GM12878 (cell line): ENCODE measurements around the gene ATN1. TPM values are rescaled to one million over a fixed set of nuclear protein-coding genes. Genes with fewer than 3 reads are reported as not detected.

Experiments used
- BRCA1 ChIP-seq: IDR thresholded peaks from 2 replicates; pipeline ENCODE4 v1.6.1; 2011; ENCODE audit warnings: low read depth, low read length, improper control_type of control experiment
- CHD2 ChIP-seq: IDR thresholded peaks from 2 replicates; pipeline ENCODE4 v1.6.1; 2011; ENCODE audit warnings: low read depth, low read length, improper control_type of control experiment, borderline replicate concordance
- CREB1 ChIP-seq: IDR thresholded peaks from 2 replicates; pipeline ENCODE4 v1.6.1; 2012; ENCODE audit warnings: low read depth, mild to moderate bottlenecking, inconsistent platforms
- CREM ChIP-seq: IDR thresholded peaks from 2 replicates; pipeline ENCODE4 v1.6.1; 2014; ENCODE audit warnings: antibody characterized with exemption, low read depth
- EP300 ChIP-seq, 2 experiments: fragments of 150-350 bp in 1 of 2; IDR thresholded peaks; 2 replicates each; pipeline ENCODE4 v1.6.1; 2011 to 2012; ENCODE audit warnings: low read depth in 2 of 2, low read length in 2 of 2, borderline replicate concordance in 1 of 2, improper control_type of control experiment in 1 of 2, inconsistent platforms in 1 of 2; ENCODE audit not compliant: control insufficient read depth in 1 of 2
- FOXM1 ChIP-seq: IDR thresholded peaks from 2 replicates; pipeline ENCODE4 v1.6.1; 2012; ENCODE audit warnings: low read depth, mild to moderate bottlenecking, inconsistent platforms, low read length, moderate library complexity
- GABPA ChIP-seq: IDR thresholded peaks from 2 replicates; pipeline ENCODE4 v1.6.1; 2014; ENCODE audit warnings: antibody characterized with exemption, low read depth, mild to moderate bottlenecking, inconsistent platforms
- HCFC1 ChIP-seq: fragments of 150-350 bp; IDR thresholded peaks from 2 replicates; pipeline ENCODE4 v1.6.1; 2014; ENCODE audit warnings: low read length
- IKZF2 ChIP-seq, 2 experiments: fragments of 450-650 bp; IDR thresholded peaks; 2 replicates each; pipeline ENCODE4 v1.6.1; 2017; ENCODE audit warnings: mild to moderate bottlenecking in 2 of 2, moderate library complexity in 2 of 2
- JUNB ChIP-seq: IDR thresholded peaks from 2 replicates; pipeline ENCODE4 v1.6.1; 2016; ENCODE audit warnings: antibody characterized with exemption, mild to moderate bottlenecking
- NR2F1 ChIP-seq: fragments of 450-650 bp; conservative IDR thresholded peaks from 2 replicates; pipeline ENCODE4 v1.6.1; 2017; ENCODE audit warnings: mild to moderate bottlenecking
- RCOR1 ChIP-seq: conservative IDR thresholded peaks from 2 replicates; pipeline ENCODE4 v1.6.1; 2012; ENCODE audit warnings: low read depth, low read length, improper control_type of control experiment
- SIX5 ChIP-seq: IDR thresholded peaks from 2 replicates; pipeline ENCODE4 v1.6.1; 2011; ENCODE audit warnings: mild to moderate bottlenecking, low read depth, low read length, moderate library complexity; ENCODE audit not compliant: severe bottlenecking
- SREBF1 ChIP-seq: IDR thresholded peaks from 2 replicates; pipeline ENCODE4 v1.6.1; 2012; ENCODE audit warnings: mild to moderate bottlenecking, low read length
- WRNIP1 ChIP-seq: IDR thresholded peaks from 2 replicates; pipeline ENCODE4 v1.6.1; 2011; ENCODE audit warnings: low read depth, low read length, improper control_type of control experiment, borderline replicate concordance
- ZNF207 ChIP-seq: fragments of 450-650 bp; IDR thresholded peaks from 2 replicates; pipeline ENCODE4 v1.6.1; 2014; ENCODE audit warnings: antibody characterized with exemption, mild to moderate bottlenecking, borderline replicate concordance
- ZNF24 ChIP-seq: fragments of 450-650 bp; IDR thresholded peaks from 2 replicates; pipeline ENCODE4 v1.6.1; 2017; ENCODE audit warnings: antibody characterized with exemption, mild to moderate bottlenecking
- polyA plus RNA-seq, 11 experiments: library from polyadenylated mRNA; depleted of rRNA in 4 of 11; unstranded in 6 of 11; stranded (reverse) in 5 of 11; fragments of >200 nt; fragmentation: Nextera tagmentation in 4 of 11; fragmentation: Illumina TruSeq in 1 of 11; extraction: Ambion mirVana in 4 of 11; extraction: Trizol in 1 of 11; gene quantifications; 1 replicate in 1 of 11; 2 replicates in 10 of 11; pipeline versions ENCODE4 v1.2.1 to v1.2.3, GENCODE V29; 2011 to 2016; ENCODE audit warnings: inconsistent platforms in 2 of 11, missing spikeins in 2 of 11, low read depth in 1 of 11
- total RNA-seq, 4 experiments: library from RNA; depleted of rRNA in 3 of 4; stranded (reverse); fragments of >200 nt in 3 of 4; fragmentation: Illumina TruSeq in 1 of 4; extraction: Trizol in 1 of 4; gene quantifications; 2 replicates each; pipeline versions ENCODE4 v1.2.1 to v1.2.3, GENCODE V29; 2013 to 2021
- TF ChIP-seq, protein P1 (sequence below): IDR thresholded peaks from 2 replicates; pipeline ENCODE4 v1.6.1; 2012; ENCODE audit warnings: improper control_type of control experiment, low read depth, low read length; ENCODE audit not compliant: insufficient replicate concordance
- TF ChIP-seq, protein P2 (sequence below): fragments of 450-650 bp; IDR thresholded peaks from 2 replicates; pipeline ENCODE4 v1.6.1; 2016; ENCODE audit warnings: mild to moderate bottlenecking, moderate library complexity, borderline replicate concordance
- TF ChIP-seq, protein P3 (sequence below): IDR thresholded peaks from 2 replicates; pipeline ENCODE4 v1.6.1; 2011; ENCODE audit warnings: low read depth, mild to moderate bottlenecking, low read length, moderate library complexity, borderline replicate concordance; ENCODE audit errors: extremely low read depth

Gene ATN1
- total and polyA plus RNA-seq, 10 of the 15 experiments (the other 5 are each of a cell fraction or from before 2014, with no cell fraction given), result 0.08 to 44.5 (median 5.0) TPM

DNA sequence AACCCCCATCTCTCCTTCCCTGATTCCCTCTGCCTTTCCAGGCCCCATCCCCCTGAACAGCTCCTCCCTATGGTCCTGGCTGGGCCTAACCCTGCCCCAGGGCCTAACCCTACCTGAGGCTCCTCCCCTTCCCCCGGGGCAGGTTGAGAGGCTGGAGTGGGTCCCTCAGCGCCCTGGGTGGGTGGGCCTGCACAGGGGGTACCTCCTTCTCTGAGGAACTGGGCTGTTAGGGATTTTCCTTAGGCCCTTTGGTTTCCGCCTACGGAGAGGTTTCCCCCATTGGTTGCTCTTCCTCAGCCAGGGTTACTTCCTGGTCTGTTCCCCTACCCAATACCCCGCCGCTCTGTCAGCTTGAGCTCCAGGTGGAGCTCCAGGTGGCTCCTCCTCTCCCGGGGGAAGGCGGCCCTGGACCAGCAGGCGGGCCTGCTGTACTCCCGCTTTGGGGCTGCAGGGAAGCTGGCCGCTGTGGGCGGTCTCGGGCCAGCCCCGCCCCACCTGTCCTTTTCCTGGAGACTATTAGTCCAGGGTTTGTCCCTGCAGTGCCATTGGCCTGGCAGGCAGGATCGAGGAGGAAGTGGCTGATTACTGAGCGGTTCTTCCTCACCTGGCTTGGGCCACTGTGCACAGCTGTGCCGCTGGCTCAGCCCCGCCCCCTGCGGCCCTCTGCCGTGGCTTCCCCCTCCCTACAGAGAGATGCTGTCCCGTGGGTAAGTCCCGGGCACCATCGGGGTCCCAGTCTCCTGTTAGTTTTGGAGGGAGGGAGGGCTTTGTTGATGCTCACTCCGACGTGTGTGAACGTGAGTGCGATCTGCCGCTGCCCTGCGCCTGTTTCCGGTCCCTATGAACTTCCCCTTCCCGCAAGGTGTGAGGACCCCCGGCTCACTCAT, 18.5 kb downstream of the ATN1 start (continued):
- TF ChIP-seq, protein P1, sequence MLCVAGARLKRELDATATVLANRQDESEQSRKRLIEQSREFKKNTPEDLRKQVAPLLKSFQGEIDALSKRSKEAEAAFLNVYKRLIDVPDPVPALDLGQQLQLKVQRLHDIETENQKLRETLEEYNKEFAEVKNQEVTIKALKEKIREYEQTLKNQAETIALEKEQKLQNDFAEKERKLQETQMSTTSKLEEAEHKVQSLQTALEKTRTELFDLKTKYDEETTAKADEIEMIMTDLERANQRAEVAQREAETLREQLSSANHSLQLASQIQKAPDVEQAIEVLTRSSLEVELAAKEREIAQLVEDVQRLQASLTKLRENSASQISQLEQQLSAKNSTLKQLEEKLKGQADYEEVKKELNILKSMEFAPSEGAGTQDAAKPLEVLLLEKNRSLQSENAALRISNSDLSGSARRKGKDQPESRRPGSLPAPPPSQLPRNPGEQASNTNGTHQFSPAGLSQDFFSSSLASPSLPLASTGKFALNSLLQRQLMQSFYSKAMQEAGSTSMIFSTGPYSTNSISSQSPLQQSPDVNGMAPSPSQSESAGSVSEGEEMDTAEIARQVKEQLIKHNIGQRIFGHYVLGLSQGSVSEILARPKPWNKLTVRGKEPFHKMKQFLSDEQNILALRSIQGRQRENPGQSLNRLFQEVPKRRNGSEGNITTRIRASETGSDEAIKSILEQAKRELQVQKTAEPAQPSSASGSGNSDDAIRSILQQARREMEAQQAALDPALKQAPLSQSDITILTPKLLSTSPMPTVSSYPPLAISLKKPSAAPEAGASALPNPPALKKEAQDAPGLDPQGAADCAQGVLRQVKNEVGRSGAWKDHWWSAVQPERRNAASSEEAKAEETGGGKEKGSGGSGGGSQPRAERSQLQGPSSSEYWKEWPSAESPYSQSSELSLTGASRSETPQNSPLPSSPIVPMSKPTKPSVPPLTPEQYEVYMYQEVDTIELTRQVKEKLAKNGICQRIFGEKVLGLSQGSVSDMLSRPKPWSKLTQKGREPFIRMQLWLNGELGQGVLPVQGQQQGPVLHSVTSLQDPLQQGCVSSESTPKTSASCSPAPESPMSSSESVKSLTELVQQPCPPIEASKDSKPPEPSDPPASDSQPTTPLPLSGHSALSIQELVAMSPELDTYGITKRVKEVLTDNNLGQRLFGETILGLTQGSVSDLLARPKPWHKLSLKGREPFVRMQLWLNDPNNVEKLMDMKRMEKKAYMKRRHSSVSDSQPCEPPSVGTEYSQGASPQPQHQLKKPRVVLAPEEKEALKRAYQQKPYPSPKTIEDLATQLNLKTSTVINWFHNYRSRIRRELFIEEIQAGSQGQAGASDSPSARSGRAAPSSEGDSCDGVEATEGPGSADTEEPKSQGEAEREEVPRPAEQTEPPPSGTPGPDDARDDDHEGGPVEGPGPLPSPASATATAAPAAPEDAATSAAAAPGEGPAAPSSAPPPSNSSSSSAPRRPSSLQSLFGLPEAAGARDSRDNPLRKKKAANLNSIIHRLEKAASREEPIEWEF, result no peak
- no peak for TF ChIP-seq SREBF1
- TF ChIP-seq HCFC1, result no peak
- peak; percentile 75 to 83; a peak in 2 of 4 replicates for TF ChIP-seq IKZF2 (IDR thresholded peaks at IDR 0.05)
- 0 out of 2 replicates have a peak, but pooled peaks have one; percentile 7 for TF ChIP-seq CHD2
- TF ChIP-seq CREM, result no peak
- TF ChIP-seq ZNF207, result no peak
- TF ChIP-seq WRNIP1, result no peak
- TF ChIP-seq NR2F1, result no peak; the same call in 1 of the 2 replicates
- no peak for TF ChIP-seq SIX5
- no peak for TF ChIP-seq FOXM1
- 0 out of 4 replicates have a peak, but pooled peaks of 1 of the 2 experiments have one; percentile 17 for TF ChIP-seq EP300 (IDR thresholded peaks at IDR 0.05; ENCODE audit: borderline replicate concordance in 1 of 2, control insufficient read depth in 1 of 2, low read depth in 2 of 2, low read length in 2 of 2)
- TF ChIP-seq GABPA, result no peak
- TF ChIP-seq BRCA1, result no peak; the same call in 1 of the 2 replicates
- no peak for TF ChIP-seq RCOR1
- TF ChIP-seq JUNB, result no peak
- TF ChIP-seq ZNF24, result no peak
- TF ChIP-seq, protein P2, sequence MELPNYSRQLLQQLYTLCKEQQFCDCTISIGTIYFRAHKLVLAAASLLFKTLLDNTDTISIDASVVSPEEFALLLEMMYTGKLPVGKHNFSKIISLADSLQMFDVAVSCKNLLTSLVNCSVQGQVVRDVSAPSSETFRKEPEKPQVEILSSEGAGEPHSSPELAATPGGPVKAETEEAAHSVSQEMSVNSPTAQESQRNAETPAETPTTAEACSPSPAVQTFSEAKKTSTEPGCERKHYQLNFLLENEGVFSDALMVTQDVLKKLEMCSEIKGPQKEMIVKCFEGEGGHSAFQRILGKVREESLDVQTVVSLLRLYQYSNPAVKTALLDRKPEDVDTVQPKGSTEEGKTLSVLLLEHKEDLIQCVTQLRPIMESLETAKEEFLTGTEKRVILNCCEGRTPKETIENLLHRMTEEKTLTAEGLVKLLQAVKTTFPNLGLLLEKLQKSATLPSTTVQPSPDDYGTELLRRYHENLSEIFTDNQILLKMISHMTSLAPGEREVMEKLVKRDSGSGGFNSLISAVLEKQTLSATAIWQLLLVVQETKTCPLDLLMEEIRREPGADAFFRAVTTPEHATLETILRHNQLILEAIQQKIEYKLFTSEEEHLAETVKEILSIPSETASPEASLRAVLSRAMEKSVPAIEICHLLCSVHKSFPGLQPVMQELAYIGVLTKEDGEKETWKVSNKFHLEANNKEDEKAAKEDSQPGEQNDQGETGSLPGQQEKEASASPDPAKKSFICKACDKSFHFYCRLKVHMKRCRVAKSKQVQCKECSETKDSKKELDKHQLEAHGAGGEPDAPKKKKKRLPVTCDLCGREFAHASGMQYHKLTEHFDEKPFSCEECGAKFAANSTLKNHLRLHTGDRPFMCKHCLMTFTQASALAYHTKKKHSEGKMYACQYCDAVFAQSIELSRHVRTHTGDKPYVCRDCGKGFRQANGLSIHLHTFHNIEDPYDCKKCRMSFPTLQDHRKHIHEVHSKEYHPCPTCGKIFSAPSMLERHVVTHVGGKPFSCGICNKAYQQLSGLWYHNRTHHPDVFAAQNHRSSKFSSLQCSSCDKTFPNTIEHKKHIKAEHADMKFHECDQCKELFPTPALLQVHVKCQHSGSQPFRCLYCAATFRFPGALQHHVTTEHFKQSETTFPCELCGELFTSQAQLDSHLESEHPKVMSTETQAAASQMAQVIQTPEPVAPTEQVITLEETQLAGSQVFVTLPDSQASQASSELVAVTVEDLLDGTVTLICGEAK, result no peak
- TF ChIP-seq CREB1, result no peak
- TF ChIP-seq, protein P3, sequence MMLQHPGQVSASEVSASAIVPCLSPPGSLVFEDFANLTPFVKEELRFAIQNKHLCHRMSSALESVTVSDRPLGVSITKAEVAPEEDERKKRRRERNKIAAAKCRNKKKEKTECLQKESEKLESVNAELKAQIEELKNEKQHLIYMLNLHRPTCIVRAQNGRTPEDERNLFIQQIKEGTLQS, result no peak
